ENCODE measurements around the gene MARCHF6.
"Not testable (repeated sequence)": the region's sequence is repeated elsewhere in the genome, so short reads cannot be mapped to it uniquely, and the experiment has no call there.

MARCHF6 gene

GRCh38 chr5:10323588-10324488 is 29.7 kb upstream of the MARCHF6 start:
- DNase-seq (ENCODE audit: low spot score), result no peak

DNA sequence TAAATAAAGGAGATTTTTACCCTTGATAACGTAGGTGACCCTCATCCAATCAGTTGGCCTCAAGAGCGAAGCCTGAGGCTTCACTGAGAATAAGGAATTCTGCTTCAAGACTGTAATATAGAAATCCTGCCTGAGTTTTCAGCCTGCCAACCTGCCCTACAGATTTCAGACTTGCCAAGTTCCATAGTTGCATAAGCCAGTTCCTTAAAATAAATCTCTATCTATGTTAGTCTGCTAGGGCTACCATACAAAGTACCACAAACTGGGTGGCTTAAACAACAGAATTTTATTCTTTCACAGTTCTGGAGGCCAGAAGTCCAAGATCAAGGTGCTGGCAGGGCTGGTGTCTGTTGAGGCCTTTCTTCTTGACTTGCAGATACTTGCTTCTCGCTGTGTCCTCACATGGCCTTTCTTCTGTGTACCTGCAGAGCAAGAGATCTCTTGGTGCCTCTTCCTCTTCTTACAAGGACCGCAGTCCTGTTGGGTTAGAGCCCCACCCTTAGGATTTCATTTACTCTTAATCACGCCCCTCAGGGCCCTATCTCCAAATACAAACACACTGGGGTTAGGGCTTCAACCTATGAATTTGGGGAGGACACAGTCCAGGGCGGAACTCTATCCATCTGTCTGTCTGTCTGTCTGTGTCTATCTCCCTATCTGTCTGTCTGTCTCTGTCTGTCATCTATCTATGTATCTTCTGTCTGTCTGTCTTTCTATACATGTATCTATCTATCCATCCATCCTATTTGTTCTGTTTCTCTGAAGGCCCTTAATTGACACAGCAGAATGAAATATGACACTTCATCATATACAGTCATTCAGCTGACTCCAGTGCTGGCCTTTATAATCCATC is 28.8 kb upstream of the MARCHF6 start:
- DNase-seq (ENCODE audit: low spot score), result no peak

- no peak for DNase-seq (ENCODE audit: low spot score)
Measured at GRCh38 chr5:10328323-10328722, 25.2 kb upstream of the MARCHF6 start.

DNA sequence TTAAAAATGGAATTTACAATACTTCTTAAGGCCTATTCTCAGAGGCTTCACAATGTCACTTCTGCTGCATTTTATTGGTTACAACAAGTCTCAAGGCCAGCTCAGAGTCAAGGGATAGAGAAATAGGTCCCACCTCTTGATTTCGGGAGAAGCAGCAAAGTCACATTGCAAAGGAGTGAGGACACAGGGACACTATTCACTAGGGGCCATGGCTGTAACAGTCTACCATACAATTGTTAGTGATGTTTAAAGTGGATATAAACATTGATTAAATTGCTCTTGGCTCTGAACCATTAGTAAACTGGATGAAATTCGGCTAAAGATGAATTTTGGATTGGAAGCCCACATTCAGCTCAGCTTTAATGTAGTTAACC is 24.1 kb upstream of the MARCHF6 start:
- DNase-seq (ENCODE audit: low spot score), result no peak

- DNase-seq (ENCODE audit: low spot score), result peak; percentile 59
Measured at GRCh38 chr5:10329820-10330481, 23.5 kb upstream of the MARCHF6 start.

- no peak for DNase-seq (ENCODE audit: low spot score)
Measured at GRCh38 chr5:10330511-10331230, 22.8 kb upstream of the MARCHF6 start.

DNA sequence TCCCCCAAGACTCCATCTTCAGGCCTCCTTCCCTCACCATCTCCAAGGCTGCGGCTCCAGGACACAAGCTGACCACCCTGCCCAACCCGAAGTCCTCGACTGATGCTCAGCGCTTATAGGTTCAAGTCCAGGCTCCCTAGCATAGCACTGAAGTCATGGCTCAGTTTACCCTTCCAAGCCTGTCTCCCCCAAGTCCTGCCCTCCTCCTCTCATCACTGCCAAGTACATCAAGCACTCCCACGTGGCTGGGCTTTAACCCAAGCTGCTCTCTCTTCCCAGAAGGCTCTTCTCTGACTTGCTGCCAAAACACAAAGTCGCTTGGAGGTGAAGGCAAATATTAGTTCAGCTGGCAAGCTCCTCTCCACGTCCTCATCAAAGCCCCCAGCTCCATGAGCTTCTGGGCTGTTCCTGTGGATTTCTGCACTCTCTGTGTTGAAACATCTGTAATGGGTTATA is 22.1 kb upstream of the MARCHF6 start:
- no peak for DNase-seq (ENCODE audit: low spot score)

DNA sequence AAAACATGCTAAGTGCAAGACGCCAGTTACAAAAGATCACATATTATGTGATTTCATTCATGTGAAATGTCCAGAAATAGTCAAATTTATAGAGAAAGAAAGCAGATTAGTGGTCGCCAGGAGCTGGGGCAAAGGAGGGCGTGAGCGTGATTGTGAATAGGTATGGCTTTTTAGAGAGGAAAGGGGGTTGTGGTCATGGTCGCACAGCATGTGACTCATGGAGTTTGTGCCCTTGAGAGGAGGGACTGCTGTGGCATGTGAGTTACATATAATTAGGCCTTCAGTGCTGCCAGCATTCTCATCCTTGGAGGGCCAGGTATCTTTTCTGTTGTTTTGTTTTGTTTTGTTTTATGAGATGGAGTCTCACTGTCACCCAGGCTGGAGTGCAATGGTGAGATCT is 21.2 kb upstream of the MARCHF6 start:
- DNase-seq (ENCODE audit: low spot score), result no peak

DNA sequence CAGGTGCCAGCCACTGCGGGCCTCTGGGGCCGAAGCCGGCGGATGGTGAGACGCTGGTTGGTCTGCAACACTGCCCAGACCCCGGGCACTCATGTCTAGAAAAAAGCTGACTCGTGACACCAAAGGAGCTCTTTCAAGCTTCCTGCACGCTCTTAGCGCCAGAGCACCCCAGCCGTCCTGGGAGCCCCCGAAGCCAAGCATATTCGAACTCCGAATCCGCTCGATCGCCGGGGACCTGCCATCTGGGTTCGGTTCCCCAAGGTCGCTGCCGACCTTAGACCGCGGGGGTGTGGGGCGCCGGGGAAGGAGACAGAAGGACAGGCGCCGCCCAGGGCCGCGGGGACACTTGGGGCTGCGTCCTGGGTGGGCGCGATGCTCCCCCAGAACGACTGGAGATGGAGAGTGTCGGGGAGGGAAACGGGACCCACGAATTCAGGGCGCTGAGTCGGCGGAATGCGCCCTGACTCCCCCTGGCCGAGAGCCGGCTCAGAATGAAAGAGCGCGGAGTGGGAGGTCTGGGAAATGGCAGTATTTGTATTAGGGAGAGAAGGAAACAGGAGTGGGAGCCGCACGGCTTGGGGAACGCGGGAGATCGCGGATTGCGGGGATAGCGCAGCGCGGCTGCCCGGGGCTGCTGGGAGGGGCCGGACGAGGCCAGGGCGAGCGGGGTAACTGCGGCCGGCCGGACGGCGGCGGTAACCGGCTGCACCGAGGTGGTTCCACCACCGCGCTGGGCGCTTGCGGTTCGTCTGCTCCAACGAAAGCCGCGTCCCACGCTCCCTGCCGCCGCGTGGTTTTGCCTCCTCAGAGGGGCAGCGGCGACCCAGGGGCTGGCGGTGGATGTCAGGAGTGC is 20.1 kb upstream of the MARCHF6 start:
- DNase-seq (ENCODE audit: low spot score), result peak; percentile 73

- DNase-seq (ENCODE audit: low spot score), result no peak
Measured at GRCh38 chr5:10334831-10335230, 18.7 kb upstream of the MARCHF6 start.

- no peak for DNase-seq (ENCODE audit: low spot score)
Measured at GRCh38 chr5:10335711-10336470, 17.6 kb upstream of the MARCHF6 start.

DNA sequence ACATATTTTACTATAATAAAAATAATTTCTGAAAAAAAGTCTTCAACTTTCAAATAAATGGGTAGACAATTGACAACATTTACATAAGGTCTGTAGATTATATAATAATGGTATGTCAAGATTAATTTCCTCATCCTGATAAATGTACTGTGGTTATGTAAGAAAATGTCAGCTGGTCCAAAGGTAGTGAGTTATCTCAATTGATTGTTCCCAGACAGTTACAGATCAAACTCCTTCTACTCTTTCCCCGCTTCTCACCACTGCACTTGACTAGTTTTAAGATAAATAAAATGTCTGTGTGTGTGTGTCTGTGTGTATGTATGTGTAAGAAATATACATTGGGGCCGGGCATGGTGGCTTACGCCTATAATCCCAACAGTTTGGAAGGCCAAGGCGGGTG is 16.4 kb upstream of the MARCHF6 start:
- DNase-seq (ENCODE audit: low spot score), result no peak

- no peak for DNase-seq (ENCODE audit: low spot score)
Measured at GRCh38 chr5:10337986-10338385, 15.5 kb upstream of the MARCHF6 start.

GRCh38 chr5:10338686-10339057 is 14.8 kb upstream of the MARCHF6 start:
- no peak for DNase-seq (ENCODE audit: low spot score)

DNA sequence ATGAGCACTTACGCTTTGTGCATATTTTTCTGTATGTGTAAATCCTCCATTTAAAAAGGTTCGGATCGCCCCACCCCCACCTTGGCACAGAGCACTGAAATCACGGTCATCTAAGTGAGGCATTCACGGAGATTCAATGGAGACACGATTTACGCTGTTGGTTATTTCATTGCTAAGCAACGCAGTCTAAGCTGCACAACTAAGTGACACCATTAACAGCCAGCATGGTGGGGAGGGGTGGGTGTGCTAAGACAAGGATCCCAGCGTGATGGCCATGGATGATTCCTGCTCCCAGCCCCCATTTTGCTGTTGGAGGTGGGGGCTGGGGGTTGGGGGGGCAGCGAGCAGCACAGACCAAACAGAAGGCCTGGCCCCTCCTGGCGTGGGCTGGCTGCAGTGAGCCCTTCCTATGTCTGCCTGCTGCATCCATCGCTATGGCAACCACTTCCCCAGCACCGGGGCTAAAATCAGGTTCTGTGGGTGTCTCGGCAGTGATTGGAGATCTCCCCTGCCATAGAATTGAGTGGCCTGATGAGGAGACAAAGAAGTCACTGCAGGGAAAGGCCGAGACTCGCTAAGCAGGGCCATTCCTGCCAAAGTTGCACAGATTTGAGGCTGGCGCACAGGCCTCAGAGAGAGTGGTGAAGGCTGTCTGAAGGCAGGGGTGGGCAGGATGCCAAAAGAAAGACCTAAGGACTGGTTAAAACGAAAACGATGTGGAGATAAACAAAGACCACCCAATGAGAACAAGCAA is 14.3 kb upstream of the MARCHF6 start:
- DNase-seq (ENCODE audit: low spot score), result no peak

GRCh38 chr5:10339958-10340357 is 13.5 kb upstream of the MARCHF6 start:
- DNase-seq (ENCODE audit: low spot score), result no peak

DNA sequence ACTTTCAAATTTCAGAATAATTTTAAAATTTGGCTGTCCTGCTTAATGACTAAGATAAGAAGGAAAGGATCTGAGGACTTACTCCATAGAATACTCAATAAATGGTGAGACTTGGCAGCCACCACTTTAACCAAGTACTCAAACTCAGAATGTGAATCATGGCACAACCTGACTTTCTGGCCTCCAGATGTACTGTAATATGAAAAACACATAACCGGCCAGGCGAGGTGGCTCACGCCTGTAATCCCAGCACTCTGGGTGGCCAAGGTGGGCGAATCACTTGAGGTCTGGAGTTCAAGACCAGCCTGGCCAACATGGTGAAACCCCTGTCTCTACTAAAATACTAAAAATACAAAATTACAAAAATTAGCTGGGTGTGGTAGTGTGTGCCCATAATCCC is 10.0 kb upstream of the MARCHF6 start:
- no peak for DNase-seq (ENCODE audit: low spot score)

DNA sequence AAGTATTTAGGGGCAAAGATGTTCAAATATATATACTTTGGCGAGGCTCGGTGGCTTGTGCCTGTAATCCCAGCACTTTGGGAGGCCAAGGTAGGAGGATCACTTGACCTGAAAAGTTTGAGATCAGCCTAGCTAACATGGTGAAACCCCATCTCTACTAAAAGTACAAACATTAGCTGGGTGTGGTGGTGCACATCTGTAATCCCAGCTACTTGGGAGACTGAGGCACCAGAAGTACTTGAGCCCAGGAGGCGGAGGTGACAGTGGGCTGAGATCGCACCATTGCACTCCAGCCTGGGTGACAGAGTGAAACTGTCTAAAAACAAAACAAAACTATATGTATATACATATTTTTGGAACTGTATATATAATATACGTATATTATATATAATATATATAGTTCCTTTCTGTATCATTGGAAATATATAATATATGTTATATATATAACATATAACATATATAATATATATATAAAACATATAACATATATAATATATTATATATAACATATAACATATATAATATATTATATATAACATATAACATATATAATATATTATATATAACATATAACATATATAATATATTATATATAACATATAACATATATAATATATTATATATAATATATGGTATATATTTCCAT is 8.9 kb upstream of the MARCHF6 start:
- DNase-seq (ENCODE audit: low spot score), result not testable (repeated sequence)

- DNase-seq (ENCODE audit: low spot score), result no peak
Measured at GRCh38 chr5:10348258-10348657, 5.2 kb upstream of the MARCHF6 start.

Measured in AG08396 (cell line).